ENCODE results near the gene SLC9B2. TPM values are rescaled to one million over a fixed set of nuclear protein-coding genes. Genes with fewer than 3 reads are reported as not detected.

Gene SLC9B2
- total RNA-seq, 1 experiment from 2014 or later, result 7.3 TPM

- H2BK5ac ChIP-seq (ENCODE audit: insufficient read length, low read length), result no peak overlapping the region
- no peak overlapping the region for H4K5ac ChIP-seq (ENCODE audit: insufficient read length, low read depth, low read length)
- no peaks in the 10 kb centered on the region for H3K4me1 ChIP-seq (ENCODE audit: insufficient read depth, low read length)
- peak overlapping the region; percentile 11 for H2BK20ac ChIP-seq (ENCODE audit: low read depth, low read length, poor library complexity, severe bottlenecking)
- H3K4ac ChIP-seq (ENCODE audit: low read depth, low read length), result no peak overlapping the region
- DNase-seq, result no peak
- H3K56ac ChIP-seq (ENCODE audit: insufficient read length, low read depth, low read length), result no peak overlapping the region
- no peak overlapping the region for H3K4me3 Mint-ChIP-seq
- H4K20me1 ChIP-seq (ENCODE audit: control insufficient read depth, insufficient read depth, insufficient read length), result no peaks in the 10 kb centered on the region
- no peaks in the 10 kb centered on the region; a peak in 1 of 7 replicates for H3K36me3 Mint-ChIP-seq (ENCODE audit: insufficient read depth in 1 of 3, low read depth in 3 of 3)
- no peak overlapping the region for H2BK120ac ChIP-seq (ENCODE audit: low read depth, low read length, poor library complexity, severe bottlenecking)
- H3T11ph ChIP-seq (ENCODE audit: low read length), result no peak overlapping the region
- H3K79me2 ChIP-seq (ENCODE audit: insufficient read depth, low read length), result no peaks in the 10 kb centered on the region
- H3K4me1 Mint-ChIP-seq, result no peaks in the 10 kb centered on the region
- H3K23me2 ChIP-seq (ENCODE audit: insufficient read length, low read depth, low read length, poor library complexity, severe bottlenecking), result no peaks in the 10 kb centered on the region
- H2BK15ac ChIP-seq (ENCODE audit: low read depth, low read length), result no peak overlapping the region
- no peak overlapping the region for H3K14ac ChIP-seq (ENCODE audit: insufficient read depth, low read length)
- H3K18ac ChIP-seq (ENCODE audit: insufficient read length, low read depth, low read length), result no peak overlapping the region
- no peak overlapping the region for H4K8ac ChIP-seq (replicated peaks; ENCODE audit: insufficient read length, low read depth, low read length)
- H2AK5ac ChIP-seq (ENCODE audit: insufficient read length, low read length), result no peak overlapping the region
- no peak overlapping the region for H3K27ac Mint-ChIP-seq
- H3K4me2 ChIP-seq (ENCODE audit: insufficient read depth, insufficient read length, low read length), result no peak overlapping the region
- H3K27ac ChIP-seq (ENCODE audit: insufficient read length, low read depth, low read length), result no peak overlapping the region
- WGBS (ENCODE audit: extremely low coverage, insufficient read length, low lambda C conversion rate), result no CpG with 5 or more reads among the region's 3 CpGs
- H2BK12ac ChIP-seq (ENCODE audit: insufficient read length, low read depth, low read length), result no peak overlapping the region
- no peak overlapping the region for H3K23ac ChIP-seq (ENCODE audit: insufficient read length, low read depth, low read length)
- H3K79me1 ChIP-seq (ENCODE audit: insufficient read depth, low read depth, low read length, poor library complexity, severe bottlenecking), result no peaks in the 10 kb centered on the region
- no peak overlapping the region for H2AFZ ChIP-seq (ENCODE audit: low read length)
- no peak overlapping the region for H3K9ac ChIP-seq (ENCODE audit: extremely low read depth, insufficient read length, low read length)
- no peaks in the 10 kb centered on the region; a peak in 1 of 5 replicates for H3K9me3 Mint-ChIP-seq
- H3K9me3 ChIP-seq (ENCODE audit: control insufficient read depth, low read depth, low read length), result no peaks in the 10 kb centered on the region
- no peaks in the 10 kb centered on the region for H3K27me3 Mint-ChIP-seq (ENCODE audit: low read depth)
- H3K27me3 ChIP-seq (ENCODE audit: insufficient read depth, low read length), result no peaks in the 10 kb centered on the region
- no peak overlapping the region for H4K91ac ChIP-seq (ENCODE audit: insufficient read length, low read depth, low read length)
- no peak for TF ChIP-seq CTCF (conservative IDR thresholded peaks at IDR 0.05)
These were observed 22.5 kb downstream of the SLC9B2 start for GRCh38 chr4:103054030-103054429.
